ENCODE measurements around the gene DROSHA.
"Not testable (repeated sequence)": the region's sequence is repeated elsewhere in the genome, so short reads cannot be mapped to it uniquely, and the experiment has no call there.

DROSHA gene

GRCh38 chr5:31531888-31532547 lies at the start of gene DROSHA, which contains the start of gene C5orf22:
Gene DROSHA, minus strand, starts transcription at chr5:31532093. Its CDS starts 3,034 bp downstream, at chr5:31529059.
Gene C5orf22, plus strand, starts transcription at chr5:31532301. Its CDS starts 92 bp downstream, at chr5:31532393.
- peak; percentile 97 for DNase-seq (ENCODE audit: low spot score)

- DNase-seq (ENCODE audit: low spot score) = no peak
Measured at GRCh38 chr5:31579558-31579957, 47.7 kb upstream of the DROSHA start.

GRCh38 chr5:31577438-31577837 lies 45.5 kb upstream of the DROSHA start:
- DNase-seq (ENCODE audit: low spot score) = no peak

- no peak for DNase-seq (ENCODE audit: low spot score)
Measured at GRCh38 chr5:31574772-31575171, 42.9 kb upstream of the DROSHA start.

GRCh38 chr5:31573494-31574142 lies 41.7 kb upstream of the DROSHA start:
- DNase-seq (ENCODE audit: low spot score) = no peak

- DNase-seq (ENCODE audit: low spot score) = no peak
Measured at GRCh38 chr5:31569068-31569467, 37.2 kb upstream of the DROSHA start.

GRCh38 chr5:31568302-31568835 lies 36.5 kb upstream of the DROSHA start:
- no peak for DNase-seq (ENCODE audit: low spot score)

- not testable (repeated sequence) for DNase-seq (ENCODE audit: low spot score)
Measured at GRCh38 chr5:31566362-31566761, 34.5 kb upstream of the DROSHA start.

GRCh38 chr5:31563216-31563615 lies 31.3 kb upstream of the DROSHA start:
- no peak for DNase-seq (ENCODE audit: low spot score)

- peak; percentile 43 for DNase-seq (ENCODE audit: low spot score)
Measured at GRCh38 chr5:31561946-31562345, 30.1 kb upstream of the DROSHA start.

- DNase-seq (ENCODE audit: low spot score) = no peak
Measured at GRCh38 chr5:31559942-31560341, 28.0 kb upstream of the DROSHA start.

GRCh38 chr5:31556461-31556860 lies 24.6 kb upstream of the DROSHA start:
- DNase-seq (ENCODE audit: low spot score) = no peak

GRCh38 chr5:31554552-31554951 lies 22.7 kb upstream of the DROSHA start:
- DNase-seq (ENCODE audit: low spot score) = no peak

- DNase-seq (ENCODE audit: low spot score) = no peak
Measured at GRCh38 chr5:31553863-31554262, 22.0 kb upstream of the DROSHA start.

GRCh38 chr5:31551878-31552277 lies 20.0 kb upstream of the DROSHA start:
- DNase-seq (ENCODE audit: low spot score) = no peak

- DNase-seq (ENCODE audit: low spot score) = not testable (repeated sequence)
Measured at GRCh38 chr5:31549114-31549513, 17.2 kb upstream of the DROSHA start.

- DNase-seq (ENCODE audit: low spot score) = no peak
Measured at GRCh38 chr5:31537851-31538250, 6.0 kb upstream of the DROSHA start.

- DNase-seq (ENCODE audit: low spot score) = no peak
Measured at GRCh38 chr5:31537349-31537748, 5.5 kb upstream of the DROSHA start.

- no peak for DNase-seq (ENCODE audit: low spot score)
Measured at GRCh38 chr5:31536873-31537272, 5.0 kb upstream of the DROSHA start.

- DNase-seq (ENCODE audit: low spot score) = no peak
Measured at GRCh38 chr5:31534527-31535046, 2.7 kb upstream of the DROSHA start.

- peak; percentile 68 for DNase-seq (ENCODE audit: low spot score)
Measured at GRCh38 chr5:31531543-31531887, 378 bp downstream of the DROSHA start.

- no peak for DNase-seq (ENCODE audit: low spot score)
Measured at GRCh38 chr5:31530541-31531265, 1.2 kb downstream of the DROSHA start.

GRCh38 chr5:31523041-31523440 lies 8.9 kb downstream of the DROSHA start:
- DNase-seq (ENCODE audit: low spot score) = no peak
